IPS DF 6.9 (cell line): ENCODE results near the gene SLC8A1.

Source experiments
- DNase-seq: peaks from one replicate; pipeline ENCODE4 v3.0.0-alpha.2; 2013; ENCODE audit warnings: low read depth, low spot score
- H3K27ac ChIP-seq: one replicate; pipeline ENCODE4 v1.5.1; 2013; ENCODE audit warnings: low read length, control low read depth
- H3K27me3 ChIP-seq: 2 replicates; pipeline ENCODE4 v1.6.1; 2013; ENCODE audit warnings: mild to moderate bottlenecking, low read length; ENCODE audit not compliant: control insufficient read depth, insufficient read depth
- H3K36me3 ChIP-seq: 2 replicates; pipeline ENCODE4 v1.6.1; 2013; ENCODE audit warnings: low read length; ENCODE audit not compliant: control insufficient read depth, insufficient read depth
- H3K4me1 ChIP-seq: 2 replicates; pipeline ENCODE4 v1.6.1; 2013; ENCODE audit warnings: low read length; ENCODE audit not compliant: control insufficient read depth, insufficient read depth
- H3K4me3 ChIP-seq: 2 replicates; pipeline ENCODE4 v1.5.1; 2013; ENCODE audit warnings: mild to moderate bottlenecking, low read length
- H3K9me3 ChIP-seq: 2 replicates; pipeline ENCODE4 v1.6.1; 2013; ENCODE audit warnings: low read length, inconsistent platforms; ENCODE audit not compliant: control insufficient read depth, insufficient read depth
- WGBS: extraction: QIAGEN DNeasy Blood & Tissue Kit; methylation state at CpG from one replicate; pipeline ENCODE4 v1.1.7; 2013; ENCODE audit warnings: mixed read lengths, missing lambda C conversion rate; ENCODE audit not compliant: insufficient read length, insufficient coverage; 5-methylcytosine and 5-hydroxymethylcytosine counted together

Gene SLC8A1

DNA sequence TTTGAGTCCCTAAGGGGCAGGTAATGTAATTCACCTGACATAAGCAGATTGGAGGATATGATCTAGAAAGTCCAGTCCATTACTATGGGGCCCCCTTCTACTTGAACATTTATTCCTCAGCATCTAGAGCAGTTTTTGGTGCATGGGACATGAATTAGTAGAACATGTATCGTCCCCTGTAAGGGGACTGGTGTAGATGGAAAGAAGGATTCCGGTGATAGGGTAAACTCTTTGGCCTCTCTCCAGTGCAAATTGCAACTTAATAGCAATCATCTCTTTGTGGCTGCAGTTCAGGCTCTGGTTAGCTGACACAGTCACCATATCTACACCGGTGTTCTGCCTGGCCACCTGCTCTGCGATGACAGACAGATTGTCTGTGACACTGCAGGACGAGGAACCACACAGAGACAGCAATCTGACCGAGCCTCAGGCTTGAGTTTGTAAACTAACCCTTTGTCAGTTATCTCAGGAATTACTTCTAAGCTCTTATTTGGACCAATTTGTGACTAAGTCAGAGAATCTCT, 6.4 kb upstream of the SLC8A1 start:
- H3K4me1 ChIP-seq: peaks cover under 1% of the 10 kb centered on the region; the same call in 1 of the 2 replicates
- H3K27me3 ChIP-seq: no peaks in the 10 kb centered on the region
- no peak for DNase-seq
- no peaks in the 10 kb centered on the region for H3K9me3 ChIP-seq
- WGBS: no CpG with 5 or more reads among the region's 6 CpGs
- H3K36me3 ChIP-seq: no peaks in the 10 kb centered on the region
- H3K4me3 ChIP-seq: no peak overlapping the region
- no peak overlapping the region for H3K27ac ChIP-seq

DNA sequence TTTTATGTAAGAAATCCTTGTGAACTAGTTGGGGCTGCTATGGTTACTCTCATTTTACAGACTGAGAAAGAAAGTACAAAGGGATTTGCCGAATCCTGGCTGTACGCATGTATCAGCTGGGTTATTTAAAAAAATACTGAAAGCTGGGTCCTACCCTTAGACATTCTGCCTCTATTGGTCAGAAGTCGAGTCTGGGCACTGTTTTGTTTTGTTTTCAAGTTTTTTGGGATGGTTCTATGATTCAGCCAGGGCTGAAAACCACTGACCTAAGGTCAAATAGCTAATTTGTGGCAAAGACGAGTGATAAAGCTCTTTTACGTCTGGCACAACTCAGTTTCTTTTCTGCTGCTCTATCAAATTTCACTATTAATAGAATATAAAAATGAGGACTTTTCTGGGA, 5.9 kb upstream of the SLC8A1 start:
- no CpG with 5 or more reads among the region's 5 CpGs for WGBS
- Histone ChIP-seq H3K4me1 (peaks cover 3% of the 10 kb centered on the region; the same call in 1 of the 2 replicates), H3K27ac (no peak overlapping the region), H3K36me3 (no peaks in the 10 kb centered on the region), H3K9me3 (no peaks in the 10 kb centered on the region), H3K27me3 (peaks cover under 1% of the 10 kb centered on the region; the same call in 1 of the 2 replicates), H3K4me3 (no peak overlapping the region)
- DNase-seq: no peak

DNA sequence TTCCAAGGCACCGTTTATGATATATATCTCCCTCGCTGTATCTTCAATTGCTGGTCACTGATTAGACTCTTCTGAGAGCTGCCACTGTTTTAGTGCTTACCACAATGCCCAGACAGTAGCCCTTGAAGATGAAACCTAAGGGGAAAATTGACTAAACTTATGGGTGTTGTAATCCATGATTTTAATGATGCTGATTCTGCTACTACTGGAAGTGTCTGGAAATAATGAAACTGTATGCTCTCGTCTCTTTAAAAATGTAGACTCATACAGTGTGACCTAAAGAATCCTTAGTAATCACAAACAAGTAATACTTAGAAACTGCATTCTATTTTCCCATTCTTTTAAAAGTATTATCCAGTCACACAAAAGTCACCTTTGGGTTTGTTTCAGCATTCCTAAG, 5.5 kb upstream of the SLC8A1 start:
- H3K27ac ChIP-seq: no peak overlapping the region

DNA sequence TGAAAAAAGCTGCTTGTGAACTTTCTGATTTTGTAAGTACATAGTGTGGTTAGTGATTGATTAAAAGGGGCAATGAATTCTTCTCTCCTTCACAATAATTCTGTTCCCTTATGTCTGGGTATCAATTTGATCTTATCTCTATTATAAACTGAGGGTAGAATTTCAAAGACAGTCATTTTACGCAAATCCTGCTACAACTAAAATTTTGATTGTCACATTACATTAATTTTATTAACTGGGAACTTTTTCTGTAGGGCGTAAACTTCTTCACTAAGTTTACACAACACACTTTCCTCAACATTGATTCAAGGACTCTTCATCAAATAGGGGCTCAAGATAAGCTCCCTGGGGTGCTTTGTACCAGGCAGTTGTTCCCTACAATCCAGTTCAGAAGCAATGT, 5.0 kb upstream of the SLC8A1 start:
- Histone ChIP-seq H3K27ac (no peak overlapping the region), H3K36me3 (no peaks in the 10 kb centered on the region), H3K9me3 (no peaks in the 10 kb centered on the region), H3K27me3 (peaks cover 7% of the 10 kb centered on the region; the same call in 1 of the 2 replicates), H3K4me1 (peaks cover 3% of the 10 kb centered on the region; the same call in 1 of the 2 replicates), H3K4me3 (no peak overlapping the region)
- DNase-seq: no peak
- no CpG with 5 or more reads among the region's 2 CpGs for WGBS

More for the DNA sequence above, 5.5 kb upstream of the SLC8A1 start:
- no peak for DNase-seq
- no peaks in the 10 kb centered on the region for H3K9me3 ChIP-seq
- no peaks in the 10 kb centered on the region for H3K36me3 ChIP-seq
- H3K4me3 ChIP-seq: no peak overlapping the region
- H3K4me1 ChIP-seq: peaks cover 3% of the 10 kb centered on the region; the same call in 1 of the 2 replicates
- no CpG with 5 or more reads among the region's 3 CpGs for WGBS
- H3K27me3 ChIP-seq: peaks cover 5% of the 10 kb centered on the region; the same call in 1 of the 2 replicates

DNA sequence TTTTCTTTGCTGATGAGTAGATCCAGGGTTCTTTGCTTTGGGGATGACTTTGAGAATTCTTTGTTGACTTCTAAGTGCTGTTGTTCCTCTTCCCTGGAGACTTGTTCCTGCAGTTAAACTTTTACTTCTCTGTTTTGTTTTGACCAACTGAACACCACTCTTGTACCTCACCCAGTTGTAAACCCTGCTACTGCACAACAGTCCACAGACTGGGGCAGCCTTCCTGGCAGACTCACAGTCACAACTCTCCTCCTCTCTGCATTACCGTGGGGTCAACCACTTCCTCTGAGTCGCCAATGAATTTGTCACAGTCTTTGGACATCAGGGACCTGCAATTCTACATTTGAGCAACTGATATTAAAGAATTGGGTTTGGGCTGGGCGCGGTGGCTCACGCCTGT, 3.8 kb upstream of the SLC8A1 start:
- Histone ChIP-seq H3K4me1 (peaks cover 3% of the 10 kb centered on the region; the same call in 1 of the 2 replicates), H3K9me3 (no peaks in the 10 kb centered on the region), H3K36me3 (no peaks in the 10 kb centered on the region), H3K27ac (no peak overlapping the region), H3K4me3 (no peak overlapping the region), H3K27me3 (peaks cover 15% of the 10 kb centered on the region)
- WGBS: no CpG with 5 or more reads among the region's 5 CpGs
- no peak for DNase-seq

DNA sequence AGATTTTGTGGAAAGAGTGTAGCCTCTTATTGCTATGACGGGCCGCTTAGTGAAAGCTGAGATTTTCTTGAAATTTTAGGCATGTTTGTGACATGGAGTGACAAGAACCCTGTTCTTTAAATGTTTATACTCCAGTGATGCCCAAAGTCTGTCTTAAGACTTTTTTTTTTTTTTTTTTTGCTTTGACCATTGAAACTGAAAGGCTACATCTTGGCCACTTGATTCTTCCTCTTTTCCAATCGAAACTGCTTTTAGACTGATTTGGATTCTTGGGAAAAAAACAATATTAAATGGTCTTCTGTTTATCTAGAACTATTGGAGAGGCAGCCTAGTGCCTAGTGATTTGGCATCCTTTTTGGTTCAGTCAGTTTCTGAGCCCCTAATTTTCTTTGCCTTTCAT, 2.4 kb upstream of the SLC8A1 start:
- no CpG with 5 or more reads among the region's 3 CpGs for WGBS
- Histone ChIP-seq H3K4me1 (peaks cover 3% of the 10 kb centered on the region; the same call in 1 of the 2 replicates), H3K4me3 (no peak overlapping the region)

DNA sequence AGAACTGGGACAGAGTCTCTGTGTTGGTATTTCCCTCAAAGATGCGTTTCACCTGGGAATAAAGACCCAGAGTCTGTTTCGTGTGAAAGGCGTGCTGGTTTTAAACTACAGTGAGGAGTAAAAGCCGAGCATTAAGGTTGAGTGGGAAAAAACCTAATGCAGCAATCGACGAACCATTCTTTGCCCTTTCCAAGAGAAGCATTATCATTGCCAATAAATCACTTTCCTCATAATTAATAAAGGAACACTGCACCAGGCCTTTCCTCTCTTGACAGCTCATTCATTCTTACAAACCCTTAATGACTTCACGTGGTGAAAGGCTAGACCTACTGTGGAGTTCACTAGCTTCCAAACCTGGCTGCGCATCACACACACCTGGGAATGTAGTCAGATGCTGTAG, 896 bp upstream of the SLC8A1 start:
- no CpG with 5 or more reads among the region's 8 CpGs for WGBS
- no peak overlapping the region; the same call in 1 of the 2 replicates for H3K4me3 ChIP-seq

More for the DNA sequence above, 2.4 kb upstream of the SLC8A1 start:
- peaks cover 18% of the 10 kb centered on the region for H3K27me3 ChIP-seq
- H3K36me3 ChIP-seq: no peaks in the 10 kb centered on the region
- H3K27ac ChIP-seq: no peak overlapping the region
- H3K9me3 ChIP-seq: no peaks in the 10 kb centered on the region
- DNase-seq: no peak

DNA sequence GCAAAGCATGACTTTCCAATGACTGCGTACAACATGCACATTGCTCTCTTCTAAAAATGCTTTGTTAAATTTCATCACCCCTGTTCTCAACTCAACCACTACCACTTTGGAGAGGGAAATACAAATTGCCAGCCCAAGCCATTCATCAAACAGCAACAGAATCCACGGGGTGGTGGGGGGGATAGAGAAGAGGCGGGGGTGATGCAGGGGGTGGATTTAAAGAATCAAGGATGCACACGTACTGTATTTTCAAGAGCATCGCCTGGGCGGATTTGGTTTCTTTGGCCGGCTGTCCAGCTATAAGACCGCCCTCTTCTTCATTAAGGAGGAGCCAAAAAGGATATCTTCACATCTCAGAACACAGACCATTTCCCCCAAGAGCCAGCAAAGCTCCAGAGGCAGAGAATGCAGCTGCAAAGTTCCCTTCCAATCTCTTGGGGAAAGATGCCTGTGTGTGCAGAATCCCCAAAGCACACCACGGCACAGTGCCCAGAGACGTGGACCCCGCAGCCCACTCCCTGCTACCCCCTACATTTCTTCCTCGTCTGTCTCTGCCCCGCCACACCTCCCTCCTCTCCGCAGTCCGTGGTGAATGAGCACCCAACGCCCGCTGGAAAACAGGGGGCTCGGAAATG, 977 bp downstream of the SLC8A1 start:
- Histone ChIP-seq H3K27ac (no peak overlapping the region), H3K4me3 (peak overlapping the region; percentile 75)
- DNase-seq: no peak

More for the DNA sequence above, 896 bp upstream of the SLC8A1 start:
- Histone ChIP-seq H3K4me1 (peaks cover 3% of the 10 kb centered on the region; the same call in 1 of the 2 replicates), H3K9me3 (no peaks in the 10 kb centered on the region), H3K27ac (no peak overlapping the region), H3K27me3 (peaks cover 18% of the 10 kb centered on the region), H3K36me3 (no peaks in the 10 kb centered on the region)
- DNase-seq: no peak

DNA sequence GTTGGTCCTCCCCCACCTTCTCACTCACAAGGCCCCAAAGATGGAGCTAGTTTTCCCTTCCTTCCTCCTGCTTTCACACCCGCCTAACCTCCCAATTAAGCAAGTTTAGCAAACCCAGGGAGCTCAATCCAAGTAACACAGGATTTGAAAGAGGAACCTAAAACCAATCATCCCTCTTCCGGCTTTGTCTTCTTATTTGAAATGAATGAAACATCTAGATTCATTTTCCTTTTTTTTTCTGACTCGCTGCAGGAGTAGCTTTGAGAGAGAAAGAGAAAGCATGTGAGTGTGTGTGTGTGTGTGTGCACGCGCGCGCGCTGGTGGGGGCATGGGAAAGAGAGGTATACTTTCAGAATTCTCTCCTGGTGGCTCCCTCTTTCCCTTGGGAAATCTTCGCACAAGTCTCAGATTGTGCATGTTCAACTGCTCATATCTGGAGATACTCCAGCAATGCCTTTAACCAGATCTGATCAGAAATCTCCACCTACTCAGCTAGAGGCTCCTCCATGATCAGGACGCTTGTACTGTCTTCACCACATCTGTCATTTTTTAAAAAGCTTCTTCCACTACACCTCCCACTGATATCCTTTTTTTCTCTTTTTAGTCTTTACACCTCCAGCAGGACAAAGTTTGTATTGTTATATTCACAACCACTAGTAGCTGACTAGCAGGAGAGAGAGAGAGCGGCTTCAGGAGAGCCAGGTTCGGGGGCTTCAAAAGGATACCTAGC, 1.7 kb downstream of the SLC8A1 start:
- H3K4me1 ChIP-seq: peaks cover 3% of the 10 kb centered on the region; the same call in 1 of the 2 replicates
- H3K27me3 ChIP-seq: peaks cover 18% of the 10 kb centered on the region
- H3K27ac ChIP-seq: no peak overlapping the region
- no peaks in the 10 kb centered on the region for H3K36me3 ChIP-seq
- WGBS: no CpG with 5 or more reads among the region's 12 CpGs
- no peaks in the 10 kb centered on the region for H3K9me3 ChIP-seq
- no peak for DNase-seq
- no peak overlapping the region for H3K4me3 ChIP-seq

More for the DNA sequence above, 977 bp downstream of the SLC8A1 start:
- Histone ChIP-seq H3K4me1 (peaks cover 3% of the 10 kb centered on the region; the same call in 1 of the 2 replicates), H3K9me3 (no peaks in the 10 kb centered on the region), H3K27me3 (peaks cover 18% of the 10 kb centered on the region), H3K36me3 (no peaks in the 10 kb centered on the region)
- no CpG with 5 or more reads among the region's 18 CpGs for WGBS

DNA sequence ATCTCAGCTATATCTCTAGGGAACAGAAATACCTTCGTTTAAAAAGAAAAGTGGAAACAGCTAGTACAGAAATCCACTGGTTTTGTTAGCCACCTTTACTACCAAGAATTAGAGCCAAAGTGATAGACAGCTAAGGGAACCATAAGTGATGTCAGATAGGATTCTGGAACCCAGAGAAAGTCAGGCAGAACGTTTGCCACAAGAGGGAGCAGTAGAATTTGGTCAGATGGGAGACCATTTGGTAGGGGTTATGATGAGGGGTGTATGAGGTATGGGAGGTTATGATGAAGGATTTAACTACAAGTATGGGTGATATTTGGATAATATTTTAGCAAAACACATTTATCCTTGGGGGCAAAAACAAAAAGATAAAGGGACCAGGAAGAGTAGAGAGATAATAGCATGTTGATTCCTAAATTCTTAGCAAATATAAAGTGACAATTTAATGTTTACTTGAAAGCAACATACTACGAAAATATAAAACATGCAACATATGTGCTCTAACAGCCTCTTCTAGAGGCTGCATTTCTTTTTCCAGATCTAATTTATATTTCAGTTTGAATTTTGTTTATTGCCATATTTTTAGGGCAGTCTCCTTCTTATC, 3.3 kb downstream of the SLC8A1 start:
- no peak for DNase-seq
- H3K27ac ChIP-seq: no peak overlapping the region
- peaks cover 3% of the 10 kb centered on the region; the same call in 1 of the 2 replicates for H3K4me1 ChIP-seq
- no peaks in the 10 kb centered on the region for H3K9me3 ChIP-seq
- WGBS: no CpG with 5 or more reads among the region's 3 CpGs
- H3K36me3 ChIP-seq: no peaks in the 10 kb centered on the region
- peaks cover 18% of the 10 kb centered on the region for H3K27me3 ChIP-seq
- no peak overlapping the region for H3K4me3 ChIP-seq
